GM12878 (cell line): ENCODE results near the gene UNCX. TPM values are rescaled to one million over a fixed set of nuclear protein-coding genes. Genes with fewer than 3 reads are reported as not detected.

Experiments used
- ATAC-seq: fragments of 200-7000 bp; cut with Tn5 transposase; 3 replicates; pipeline ENCODE4 v1.9.1; 2020; ENCODE audit warnings: mild to moderate bottlenecking, moderate library complexity
- BruUV-seq: library from RNA; stranded (reverse); fragments of 400-500 nt; replicated peaks from 2 replicates; lab custom pipeline; 2021; lab: Mats Ljungman, UMichigan
- CTCF ChIA-PET: fragments of 300-600 bp; sonication (Branson Sonifier 250); formaldehyde crosslinking; extraction: SDS; loops from one replicate; lab custom pipeline; 2021; ENCODE audit warnings: inconsistent platforms; lab: Yijun Ruan, JAX
- POLR2A ChIA-PET: fragments of 350-600 bp; formaldehyde crosslinking; extraction: SDS; loops from one replicate; lab custom pipeline; 2021; ENCODE audit warnings: inconsistent platforms; lab: Charles Lee
- RAD21 ChIA-PET: fragments of 300-600 bp; sonication (Branson Sonifier 250); formaldehyde crosslinking; loops from one replicate; lab custom pipeline; 2023; ENCODE audit warnings: antibody characterized with exemption; ENCODE audit not compliant: unreplicated experiment; lab: Charles Lee
- SMC1A ChIA-PET: fragments of 300-600 bp; sonication (Branson Sonifier 250); formaldehyde crosslinking; loops from one replicate; lab custom pipeline; 2023; ENCODE audit not compliant: unreplicated experiment, uncharacterized antibody; lab: Charles Lee
- DNase-seq: peaks from one replicate; pipeline ENCODE4 v3.0.0-alpha.2; 2011; ENCODE audit warnings: low read depth, low spot score
- FAIRE-seq: peaks from 3 replicates; lab custom pipeline; 2011; peaks lifted over from hg19 to GRCh38; lab: Jason Lieb, UNC
- H2AFZ ChIP-seq: 2 replicates; pipeline ENCODE4 v1.6.0; 2011; ENCODE audit warnings: low read depth, low read length, control low read depth; ENCODE audit not compliant: control insufficient read depth
- H3K27ac ChIP-seq: 2 replicates; pipeline ENCODE4 v1.5.1; 2011; ENCODE audit warnings: control low read depth; ENCODE audit not compliant: control insufficient read depth, insufficient read depth
- H3K27me3 ChIP-seq, 2 experiments: replicated peaks in 1 of 2; 2 replicates each; pipeline versions ENCODE4 v1.6.0 to v1.6.1; 2011; ENCODE audit warnings: low read length in 1 of 2; ENCODE audit not compliant: control insufficient read depth in 2 of 2, insufficient read depth in 2 of 2
- H3K36me3 ChIP-seq, 2 experiments: 2 replicates each; pipeline ENCODE4 v1.5.1; 2011; ENCODE audit warnings: low read length in 1 of 2; ENCODE audit not compliant: control insufficient read depth in 2 of 2, insufficient read depth in 2 of 2
- H3K4me1 ChIP-seq: 2 replicates; pipeline ENCODE4 v1.6.1; 2011; ENCODE audit warnings: mild to moderate bottlenecking, low read length, moderate library complexity, mixed read lengths; ENCODE audit not compliant: control insufficient read depth, insufficient read depth
- H3K4me2 ChIP-seq: 2 replicates; pipeline ENCODE4 v1.6.0; 2011; ENCODE audit warnings: control low read depth; ENCODE audit not compliant: control insufficient read depth, insufficient read depth
- H3K4me3 ChIP-seq: fragments of 200-600 bp; sonication (generic); 2 replicates; pipeline ENCODE4 v1.5.1; 2016
- H3K79me2 ChIP-seq: 2 replicates; pipeline ENCODE4 v1.6.0; 2011; ENCODE audit warnings: low read length; ENCODE audit not compliant: control insufficient read depth, insufficient read depth
- H3K9ac ChIP-seq: 2 replicates; pipeline ENCODE4 v1.8.0; 2011; ENCODE audit warnings: low read length, control low read depth, mixed read lengths; ENCODE audit not compliant: control insufficient read depth, insufficient read depth
- H3K9me3 ChIP-seq: replicated peaks from 3 replicates; pipeline ENCODE4 v1.5.1; 2011; ENCODE audit warnings: mild to moderate bottlenecking, low read length; ENCODE audit not compliant: control insufficient read depth, insufficient read depth
- H4K20me1 ChIP-seq: 2 replicates; pipeline ENCODE4 v1.6.0; 2011; ENCODE audit not compliant: control insufficient read depth, insufficient read depth
- BHLHE40 ChIP-seq, 2 experiments: fragments of 450-650 bp in 1 of 2; IDR thresholded peaks; 2 replicates each; pipeline ENCODE4 v1.6.1; 2011 to 2017; ENCODE audit warnings: low read depth in 2 of 2, borderline replicate concordance in 1 of 2, improper control_type of control experiment in 1 of 2, low read length in 1 of 2, mild to moderate bottlenecking in 1 of 2
- JUND ChIP-seq: IDR thresholded peaks from 2 replicates; pipeline ENCODE4 v1.6.1; 2012; ENCODE audit warnings: low read depth, mild to moderate bottlenecking, low read length, improper control_type of control experiment, moderate library complexity
- NR2C1 ChIP-seq: fragments of 450-650 bp; IDR thresholded peaks from 2 replicates; pipeline ENCODE4 v1.6.1; 2017; ENCODE audit warnings: antibody characterized with exemption, mild to moderate bottlenecking, moderate library complexity
- NRF1 ChIP-seq: conservative IDR thresholded peaks from 2 replicates; pipeline ENCODE4 v1.6.1; 2011; ENCODE audit warnings: mild to moderate bottlenecking, low read depth, low read length, improper control_type of control experiment
- RELA ChIP-seq: fragments of 450-650 bp; IDR thresholded peaks from 2 replicates; pipeline ENCODE4 v1.8.0; 2014; ENCODE audit warnings: borderline replicate concordance; ENCODE audit not compliant: partially characterized antibody
- SMC3 ChIP-seq: IDR thresholded peaks from 2 replicates; pipeline ENCODE4 v1.6.1; 2011; ENCODE audit warnings: low read length, improper control_type of control experiment, borderline replicate concordance
- ZNF622 ChIP-seq: fragments of 450-650 bp; IDR thresholded peaks from 2 replicates; pipeline ENCODE4 v1.6.1; 2017; ENCODE audit warnings: mild to moderate bottlenecking, inconsistent platforms
- WGBS: methylation state at CpG from one replicate; pipeline ENCODE4 v1.1.6; 2016; ENCODE audit warnings: low lambda C conversion rate; ENCODE audit not compliant: insufficient replicate concordance, insufficient coverage; ENCODE audit errors: missing lambda C conversion rate; 5-methylcytosine and 5-hydroxymethylcytosine counted together
- in situ Hi-C: fragments of 300-500 bp; cut with MboI; formaldehyde crosslinking; loops from 9 replicates; pipeline ENCODE4 v1.14.3; 2018; ENCODE audit warnings: mixed read lengths
- intact Hi-C: fragments of 100-400 bp; cut with micrococcal nuclease; formaldehyde crosslinking; loops from one replicate; pipeline ENCODE4 v1.14.2; 2022; ENCODE audit not compliant: unreplicated experiment
- polyA plus RNA-seq, 11 experiments: library from polyadenylated mRNA; depleted of rRNA in 4 of 11; unstranded in 6 of 11; stranded (reverse) in 5 of 11; fragments of >200 nt; fragmentation: Nextera tagmentation in 4 of 11; fragmentation: Illumina TruSeq in 1 of 11; extraction: Ambion mirVana in 4 of 11; extraction: Trizol in 1 of 11; gene quantifications; 1 replicate in 1 of 11; 2 replicates in 10 of 11; pipeline versions ENCODE4 v1.2.1 to v1.2.3, GENCODE V29; 2011 to 2016; ENCODE audit warnings: inconsistent platforms in 2 of 11, missing spikeins in 2 of 11, low read depth in 1 of 11
- total RNA-seq, 4 experiments: library from RNA; depleted of rRNA in 3 of 4; stranded (reverse); fragments of >200 nt in 3 of 4; fragmentation: Illumina TruSeq in 1 of 4; extraction: Trizol in 1 of 4; gene quantifications; 2 replicates each; pipeline versions ENCODE4 v1.2.1 to v1.2.3, GENCODE V29; 2013 to 2021
- TF ChIP-seq, protein P1 (sequence below): IDR thresholded peaks from 2 replicates; pipeline ENCODE4 v1.6.1; 2011; ENCODE audit warnings: low read depth, low read length, improper control_type of control experiment, borderline replicate concordance

UNCX gene
- total and polyA plus RNA-seq, 10 of the 15 experiments (the other 5 are each of a cell fraction or from before 2014, with no cell fraction given) = not detected

DNA sequence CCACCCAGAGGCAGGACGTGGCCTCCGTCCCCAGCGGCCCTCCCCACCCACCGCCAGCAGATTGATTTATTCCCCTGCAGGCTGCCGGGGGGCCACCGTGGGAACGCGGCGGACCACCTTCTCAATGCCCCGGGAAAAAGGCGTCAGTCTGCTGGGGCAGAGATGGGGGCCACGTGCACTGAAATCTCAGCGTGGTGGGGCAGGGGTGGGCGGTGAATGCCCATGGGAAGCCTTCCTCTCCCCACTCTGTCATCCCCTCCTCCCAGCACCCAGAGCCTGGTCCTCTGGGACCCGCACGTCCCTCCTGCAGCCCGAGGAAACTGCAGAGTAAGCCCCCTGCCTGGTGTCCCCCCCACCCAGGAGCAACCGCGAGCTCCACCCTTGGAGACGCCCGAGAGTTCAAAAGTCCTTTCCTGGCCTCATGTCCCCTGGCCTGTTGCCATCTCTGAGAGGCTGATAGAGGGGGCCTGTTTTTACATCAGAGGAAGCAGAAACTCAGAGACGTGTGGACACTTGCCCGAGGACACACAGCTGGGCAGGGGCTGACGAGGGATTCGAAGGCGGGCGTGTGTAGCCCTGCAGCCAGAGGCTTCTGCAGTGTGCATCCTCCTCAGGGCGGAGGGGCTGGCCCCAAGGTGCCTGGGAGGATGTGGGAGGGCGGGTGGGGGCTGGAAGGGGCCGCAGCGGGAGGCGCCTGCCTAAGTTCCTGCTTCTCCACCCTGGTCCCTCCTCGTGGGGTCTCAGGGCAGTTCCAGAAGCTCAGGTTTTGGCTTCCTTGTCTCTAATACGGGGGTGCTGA lies 21.8 kb downstream of the UNCX start:
- no peak overlapping the region for H3K27ac ChIP-seq
- POLR2A ChIA-PET = no interaction called here
- H3K36me3 ChIP-seq = no peaks in the 10 kb centered on the region
- intact Hi-C loops (no loop called here), in situ Hi-C loops (no loop called here)
- no peak for FAIRE-seq
- CTCF ChIA-PET = no interaction called here
- RAD21 ChIA-PET = no interaction called here
- H2AFZ ChIP-seq = no peak overlapping the region
- 14% methylated on average over 25 of the region's 34 CpGs for WGBS
- H3K9ac ChIP-seq = no peak overlapping the region
- H3K9me3 ChIP-seq = no peaks in the 10 kb centered on the region
- no peak for ATAC-seq
- SMC1A ChIA-PET = no interaction called here
- no peaks in the 10 kb centered on the region; a peak in 2 of 4 replicates for H3K27me3 ChIP-seq
- H3K4me1 ChIP-seq = no peaks in the 10 kb centered on the region
- DNase-seq = no peak
- no peak overlapping the region for H3K4me2 ChIP-seq
- no peak for TF ChIP-seq BHLHE40 (IDR thresholded peaks at IDR 0.05; ENCODE audit: borderline replicate concordance in 1 of 2, low read depth in 2 of 2, low read length in 1 of 2)
- no TSS peak for BruUV-seq
- no peaks in the 10 kb centered on the region for H4K20me1 ChIP-seq
- no peaks in the 10 kb centered on the region for H3K79me2 ChIP-seq
- H3K4me3 ChIP-seq = no peak overlapping the region

- Histone ChIP-seq H3K9me3 (no peaks in the 10 kb centered on the region), H3K79me2 (no peaks in the 10 kb centered on the region), H4K20me1 (no peaks in the 10 kb centered on the region), H3K9ac (no peak overlapping the region), H2AFZ (no peak overlapping the region), H3K27me3 (no peaks in the 10 kb centered on the region; a peak in 1 of 4 replicates), H3K36me3 (no peaks in the 10 kb centered on the region), H3K4me2 (no peak overlapping the region), H3K27ac (no peak overlapping the region), H3K4me3 (no peak overlapping the region), H3K4me1 (no peaks in the 10 kb centered on the region)
- SMC1A ChIA-PET = no interaction called here
- POLR2A ChIA-PET = no interaction called here
- no TSS peak for BruUV-seq
- no peak for ATAC-seq
- intact Hi-C loops = no loop called here
- DNase-seq = no peak
- FAIRE-seq = no peak
- TF ChIP-seq JUND = no peak
- TF ChIP-seq ZNF622 = no peak
- TF ChIP-seq NRF1 = no peak
- TF ChIP-seq SMC3 = no peak
- no peak for TF ChIP-seq NR2C1
- TF ChIP-seq, protein P1, sequence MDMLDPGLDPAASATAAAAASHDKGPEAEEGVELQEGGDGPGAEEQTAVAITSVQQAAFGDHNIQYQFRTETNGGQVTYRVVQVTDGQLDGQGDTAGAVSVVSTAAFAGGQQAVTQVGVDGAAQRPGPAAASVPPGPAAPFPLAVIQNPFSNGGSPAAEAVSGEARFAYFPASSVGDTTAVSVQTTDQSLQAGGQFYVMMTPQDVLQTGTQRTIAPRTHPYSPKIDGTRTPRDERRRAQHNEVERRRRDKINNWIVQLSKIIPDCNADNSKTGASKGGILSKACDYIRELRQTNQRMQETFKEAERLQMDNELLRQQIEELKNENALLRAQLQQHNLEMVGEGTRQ = no peak
- no peak for TF ChIP-seq RELA
- RAD21 ChIA-PET = no interaction called here
- WGBS = 37% methylated on average over 21 of the region's 21 CpGs
- CTCF ChIA-PET = no interaction called here
- in situ Hi-C loops = no loop called here
These were observed 22.6 kb downstream of the UNCX start for GRCh38 chr7:1255080-1255816.
